ENCODE data around the gene B3GALT4. TPM values are rescaled to one million over a fixed set of nuclear protein-coding genes. Genes with fewer than 3 reads are reported as not detected.

The B3GALT4 gene
- total RNA-seq = 29.3 and 38.5 TPM in 2 replicates

GRCh38 chr6:33276864-33277662 lies at the start of gene B3GALT4:
TSS of gene B3GALT4 (plus strand) at chr6:33277123. CDS start at chr6:33277420, 297 bp downstream.

GRCh38 chr6:33271468-33272274 lies 5.3 kb upstream of the B3GALT4 start, which contains the start of the genes RPS18 and VPS52:
TSS of gene RPS18 (plus strand) at chr6:33272075. CDS start at chr6:33272120, 45 bp downstream.
TSS of gene VPS52 (minus strand) at chr6:33271876. CDS start at chr6:33271675, 201 bp downstream.

GRCh38 chr6:33288921-33289783 lies 12.2 kb downstream of the B3GALT4 start, which contains the start of the genes PFDN6 and WDR46:
TSS of gene PFDN6 (plus strand) at chr6:33289601. CDS start at chr6:33289857, 256 bp downstream.
TSS of gene WDR46 (minus strand) at chr6:33289239. CDS start at chr6:33289170, 69 bp downstream.

GRCh38 chr6:33298773-33299236 lies 21.9 kb downstream of the B3GALT4 start, which contains the start of gene RGL2:
TSS of gene RGL2 (minus strand) at chr6:33298942. CDS start at chr6:33298610, 332 bp downstream.

GRCh38 chr6:33313709-33314514 lies 37.0 kb downstream of the B3GALT4 start, which contains the start of gene TAPBP:
TSS of gene TAPBP (minus strand) at chr6:33314078. CDS start at chr6:33314041, 37 bp downstream.

GRCh38 chr6:33317669-33318425 lies 40.9 kb downstream of the B3GALT4 start, which contains the start of gene ZBTB22:
TSS of gene ZBTB22 (minus strand) at chr6:33317744. CDS start at chr6:33316916, 828 bp downstream.

Other genes with a start within 250 kb of the B3GALT4 start
- gene HLA-DPA1, start 203.5 kb upstream of the B3GALT4 start, total RNA-seq = 9.0 and 14.9 TPM in 2 replicates
- 46.8 and 57.7 TPM in 2 replicates for gene HLA-DPB1, start 201.1 kb upstream of the B3GALT4 start, total RNA-seq
- 0.22 and 0.39 TPM in 2 replicates for gene COL11A2, start 84.7 kb upstream of the B3GALT4 start, total RNA-seq
- 30.6 and 32.2 TPM in 2 replicates for gene RXRB, start 76.5 kb upstream of the B3GALT4 start, total RNA-seq
- 131 and 148 TPM in 2 replicates for gene SLC39A7, start 76.3 kb upstream of the B3GALT4 start, total RNA-seq
- gene HSD17B8, start 72.5 kb upstream of the B3GALT4 start, total RNA-seq = 5.9 and 8.0 TPM in 2 replicates
- 26.2 and 44.4 TPM in 2 replicates for gene RING1, start 68.6 kb upstream of the B3GALT4 start, total RNA-seq
- gene VPS52, start 5.2 kb upstream of the B3GALT4 start, total RNA-seq = 45.5 and 62.4 TPM in 2 replicates
- 1,662 and 2,917 TPM in 2 replicates for gene RPS18, start 5.0 kb upstream of the B3GALT4 start, total RNA-seq
- 61.6 and 62.8 TPM in 2 replicates for gene WDR46, start 12.1 kb downstream of the B3GALT4 start, total RNA-seq
- gene PFDN6, start 12.5 kb downstream of the B3GALT4 start, total RNA-seq = 16.5 and 29.7 TPM in 2 replicates
- gene RGL2, start 21.8 kb downstream of the B3GALT4 start, total RNA-seq = 86.5 and 107 TPM in 2 replicates
- 152 and 157 TPM in 2 replicates for gene TAPBP, start 37.0 kb downstream of the B3GALT4 start, total RNA-seq
- 26.8 and 29.8 TPM in 2 replicates for gene ZBTB22, start 40.6 kb downstream of the B3GALT4 start, total RNA-seq
- gene DAXX, start 45.8 kb downstream of the B3GALT4 start, total RNA-seq = 29.4 and 31.0 TPM in 2 replicates
- gene KIFC1, start 114.7 kb downstream of the B3GALT4 start, total RNA-seq = 7.5 and 11.0 TPM in 2 replicates
- 19.6 and 23.6 TPM in 2 replicates for gene PHF1, start 133.9 kb downstream of the B3GALT4 start, total RNA-seq
- gene CUTA, start 141.0 kb downstream of the B3GALT4 start, total RNA-seq = 111 and 204 TPM in 2 replicates
- gene SYNGAP1, start 142.9 kb downstream of the B3GALT4 start, total RNA-seq = 6.8 and 14.9 TPM in 2 replicates
- gene ZBTB9, start 177.5 kb downstream of the B3GALT4 start, total RNA-seq = 4.9 and 7.9 TPM in 2 replicates

All from placental epithelial cell (primary cell).